K562 (cell line): ENCODE results near the gene SAMD15. TPM values are rescaled to one million over a fixed set of nuclear protein-coding genes. Genes with fewer than 3 reads are reported as not detected.
A peak's percentile ranks its signal among the peaks of the same experiment; 100 is the strongest.

Source experiments
- ATAC-seq: fragments of 200-7000 bp; cut with Tn5 transposase; 3 replicates; pipeline ENCODE4 v1.9.1; 2020; ENCODE audit warnings: moderate library complexity
- BruUV-seq: library from RNA; stranded (reverse); fragments of 400-500 nt; replicated peaks from 2 replicates; lab custom pipeline; 2021; lab: Mats Ljungman, UMichigan
- CTCF ChIA-PET: fragments of 300-600 bp; formaldehyde crosslinking; extraction: SDS; loops from one replicate; lab custom pipeline; 2021; ENCODE audit warnings: low intra/inter-chr PET ratio; lab: Yijun Ruan, JAX
- POLR2A ChIA-PET: fragments of 300-600, 350-650 bp; sonication (Branson Sonifier 250); formaldehyde crosslinking; extraction: SDS; loops from one replicate; lab custom pipeline; 2021; ENCODE audit warnings: antibody characterized with exemption, inconsistent platforms; lab: Yijun Ruan, JAX
- DNase-seq, 4 experiments: peaks; one replicate each; pipeline versions ENCODE4 v3.0.0 to v3.0.0-alpha.2; 2011 to 2018; ENCODE audit warnings: low spot score in 3 of 4, mixed read lengths in 3 of 4; ENCODE audit errors: extremely low read depth in 1 of 4
- FAIRE-seq: peaks from 2 replicates; lab custom pipeline; 2011; peaks lifted over from hg19 to GRCh38; lab: Jason Lieb, UNC
- H2AFZ ChIP-seq: 2 replicates; pipeline ENCODE4 v1.6.0; 2011; ENCODE audit warnings: low read depth, low read length, control low read depth, inconsistent platforms
- H3K27ac ChIP-seq: fragments of 200-600 bp; 3 replicates; pipeline ENCODE4 v1.8.0; 2011; ENCODE audit warnings: low read depth, mild to moderate bottlenecking, control low read depth, inconsistent platforms, low read length, moderate library complexity, mixed read lengths; ENCODE audit errors: extremely low read depth
- H3K27me3 ChIP-seq, 2 experiments: fragments of 300-600 bp in 1 of 2; 2 replicates in 1 of 2; 3 replicates in 1 of 2; pipeline versions ENCODE4 v1.6.0 to v1.8.0; 2011; ENCODE audit warnings: inconsistent platforms in 2 of 2, low read length in 2 of 2, mild to moderate bottlenecking in 1 of 2, mixed read lengths in 1 of 2, moderate library complexity in 1 of 2; ENCODE audit not compliant: control insufficient read depth in 2 of 2, insufficient read depth in 2 of 2
- H3K36me3 ChIP-seq: fragments of 300-600 bp; 3 replicates; pipeline ENCODE4 v1.8.0; 2011; ENCODE audit warnings: mild to moderate bottlenecking, low read length, inconsistent platforms; ENCODE audit not compliant: control insufficient read depth, insufficient read depth
- H3K4me1 ChIP-seq, 2 experiments: fragments of 200-600 bp in 1 of 2; replicated peaks in 1 of 2; 2 replicates in 1 of 2; 3 replicates in 1 of 2; pipeline versions ENCODE4 v1.5.1 to v1.8.0; 2011; ENCODE audit warnings: inconsistent platforms in 2 of 2, low read length in 2 of 2, mild to moderate bottlenecking in 1 of 2, mixed read lengths in 1 of 2, moderate library complexity in 1 of 2; ENCODE audit not compliant: control insufficient read depth in 2 of 2, insufficient read depth in 2 of 2
- H3K4me2 ChIP-seq: 2 replicates; pipeline ENCODE4 v1.6.1; 2011; ENCODE audit warnings: low read length, control low read depth, inconsistent platforms, mixed read lengths; ENCODE audit not compliant: insufficient read depth
- H3K4me3 ChIP-seq: fragments of 200-600 bp; sonication (generic), shearing (Covaris generic); 2 replicates; pipeline ENCODE4 v1.5.1; 2016; ENCODE audit warnings: control low read depth, inconsistent platforms
- H3K79me2 ChIP-seq: fragments of 200-600 bp; 3 replicates; pipeline ENCODE4 v1.8.0; 2011; ENCODE audit warnings: low read length, inconsistent platforms; ENCODE audit not compliant: control insufficient read depth, insufficient read depth
- H3K9ac ChIP-seq, 2 experiments: 2 replicates each; pipeline versions ENCODE4 v1.6.0 to v1.6.1; 2011; ENCODE audit warnings: low read depth in 2 of 2, low read length in 2 of 2, control low read depth in 1 of 2, inconsistent platforms in 1 of 2, mild to moderate bottlenecking in 1 of 2, mixed read lengths in 1 of 2; ENCODE audit not compliant: insufficient read depth in 1 of 2
- H3K9me1 ChIP-seq: one replicate; pipeline ENCODE4 v1.6.0; 2011; ENCODE audit warnings: inconsistent platforms, mild to moderate bottlenecking, low read length, moderate library complexity; ENCODE audit not compliant: control insufficient read depth, insufficient read depth
- H3K9me3 ChIP-seq: replicated peaks from 2 replicates; pipeline ENCODE4 v1.5.1; 2011; ENCODE audit warnings: low read depth, low read length, inconsistent platforms; ENCODE audit not compliant: control insufficient read depth, insufficient read depth
- H4K20me1 ChIP-seq: replicated peaks from 2 replicates; pipeline ENCODE4 v1.6.1; 2011; ENCODE audit warnings: low read length, inconsistent platforms, mixed read lengths; ENCODE audit not compliant: control insufficient read depth, insufficient read depth
- BHLHE40 ChIP-seq: IDR thresholded peaks from 2 replicates; pipeline ENCODE4 v1.6.1; 2011; ENCODE audit warnings: low read length, improper control_type of control experiment
- CBX2 ChIP-seq: fragments of 200-600 bp; sonication (generic); IDR thresholded peaks from one replicate; pipeline ENCODE4 v1.6.1; 2012; ENCODE audit warnings: mild to moderate bottlenecking, low read length, inconsistent platforms; ENCODE audit not compliant: insufficient read depth, poor library complexity, severe bottlenecking
- CBX8 ChIP-seq: fragments of 200-600 bp; sonication (generic); IDR thresholded peaks from 2 replicates; pipeline ENCODE4 v1.6.1; 2012; ENCODE audit warnings: borderline replicate concordance, mixed run types, low read depth, mild to moderate bottlenecking, moderate library complexity, mixed read lengths, low read length, control low read depth, inconsistent platforms; ENCODE audit not compliant: poor library complexity, severe bottlenecking; ENCODE audit errors: extremely low read depth
- ETV6 ChIP-seq, 3 experiments: fragments of 150-350 bp in 1 of 3; sonication (generic) in 1 of 3; formaldehyde crosslinking in 1 of 3; IDR thresholded peaks; 2 replicates each; pipeline versions ENCODE4 v1.6.1 to v1.8.0; 2014 to 2022; ENCODE audit warnings: borderline replicate concordance in 2 of 3, low read depth in 2 of 3, antibody characterized with exemption in 1 of 3, low read length in 1 of 3, mild to moderate bottlenecking in 1 of 3, missing genetic modification reagents in 1 of 3
- GATA2 ChIP-seq: sonication (generic); formaldehyde crosslinking; IDR thresholded peaks from 2 replicates; pipeline ENCODE4 v1.4.0; 2020; ENCODE audit warnings: mild to moderate bottlenecking, missing genetic modification reagents
- ILF3 ChIP-seq: fragments of 450-650 bp; IDR thresholded peaks from 2 replicates; pipeline ENCODE4 v1.6.1; 2018; ENCODE audit warnings: antibody characterized with exemption, mild to moderate bottlenecking, moderate library complexity, borderline replicate concordance
- JUN ChIP-seq, 2 experiments: sonication (generic) in 1 of 2; formaldehyde crosslinking in 1 of 2; IDR thresholded peaks; 2 replicates each; pipeline versions ENCODE4 v1.6.1 to v1.8.0; 2012 to 2022; ENCODE audit warnings: borderline replicate concordance in 2 of 2, mild to moderate bottlenecking in 2 of 2, improper control_type of control experiment in 1 of 2, low read depth in 1 of 2, low read length in 1 of 2, missing genetic modification reagents in 1 of 2
- KAT2B ChIP-seq: IDR thresholded peaks from one replicate; pipeline ENCODE4 v1.6.1; 2012; ENCODE audit warnings: low read depth, mild to moderate bottlenecking, control low read depth, inconsistent platforms, low read length, moderate library complexity
- NBN ChIP-seq: fragments of 450-650 bp; IDR thresholded peaks from 2 replicates; pipeline ENCODE4 v1.6.1; 2016; ENCODE audit warnings: low read depth, mild to moderate bottlenecking
- NCOA1 ChIP-seq: fragments of 450-650 bp; IDR thresholded peaks from 2 replicates; pipeline ENCODE4 v1.6.1; 2016; ENCODE audit warnings: low read depth
- NFYB ChIP-seq: IDR thresholded peaks from 2 replicates; pipeline ENCODE4 v1.6.1; 2011; ENCODE audit warnings: mild to moderate bottlenecking, moderate library complexity; ENCODE audit not compliant: insufficient read length; ENCODE audit errors: extremely low read depth
- RAD51 ChIP-seq: fragments of 450-650 bp; IDR thresholded peaks from 2 replicates; pipeline ENCODE4 v1.7.1; 2016; ENCODE audit warnings: low read depth, mild to moderate bottlenecking, borderline replicate concordance
- SMARCA5 ChIP-seq: fragments of 450-650 bp; IDR thresholded peaks from 2 replicates; pipeline ENCODE4 v1.6.1; 2016
- SRSF1 ChIP-seq: fragments of 200-400 bp; formaldehyde crosslinking; IDR thresholded peaks from 2 replicates; pipeline ENCODE4 v1.6.1; 2017; ENCODE audit warnings: mild to moderate bottlenecking, low read depth, low read length, moderate library complexity
- ZNF668 ChIP-seq: fragments of 250-450 bp; sonication (Bioruptor Pico); IDR thresholded peaks from 2 replicates; pipeline ENCODE4 v1.8.0; 2022; ENCODE audit warnings: mild to moderate bottlenecking, inconsistent platforms
- ZSCAN32 ChIP-seq: fragments of 450-650 bp; formaldehyde crosslinking; IDR thresholded peaks from 2 replicates; pipeline ENCODE4 v1.4.0; 2020; ENCODE audit warnings: mild to moderate bottlenecking, moderate library complexity
- WGBS: fragments of 100-300 bp; shearing (Covaris generic); methylation state at CpG from one replicate; pipeline ENCODE4 v1.1.6; 2016; ENCODE audit warnings: low coverage, mixed read lengths; ENCODE audit not compliant: insufficient coverage; ENCODE audit errors: missing lambda C conversion rate; 5-methylcytosine and 5-hydroxymethylcytosine counted together
- in situ Hi-C: fragments of 300-500 bp; cut with MboI; formaldehyde crosslinking; loops from 4 replicates; pipeline ENCODE4 v1.15.0; 2018; ENCODE audit warnings: inconsistent platforms, mixed read lengths
- intact Hi-C: fragments of 100-400 bp; cut with micrococcal nuclease; formaldehyde crosslinking; loops from 2 replicates; pipeline ENCODE4 v1.14.2; 2022
- polyA plus RNA-seq, 8 experiments: library from polyadenylated mRNA; depleted of rRNA in 4 of 8; stranded (reverse) in 5 of 8; unstranded in 3 of 8; fragments of >200 nt; fragmentation: Nextera tagmentation in 2 of 8; fragmentation: Illumina TruSeq in 1 of 8; extraction: Ambion mirVana in 2 of 8; extraction: Trizol in 1 of 8; gene quantifications; 2 replicates each; pipeline versions ENCODE4 v1.2.1 to v1.2.3, GENCODE V29; 2011 to 2014; ENCODE audit warnings: inconsistent platforms in 1 of 8, missing spikeins in 1 of 8
- total RNA-seq, 7 experiments: library from RNA; depleted of rRNA in 6 of 7; stranded (reverse); fragments of >200 nt in 6 of 7; fragmentation: Illumina TruSeq in 2 of 7; extraction: Trizol in 2 of 7; gene quantifications; 2 replicates each; pipeline versions ENCODE4 v1.2.1 to v1.2.3, GENCODE V29; 2011 to 2021; ENCODE audit warnings: low replicate concordance in 1 of 7
- TF ChIP-seq, protein P1 (sequence below): sonication (generic); formaldehyde crosslinking; IDR thresholded peaks from 2 replicates; pipeline ENCODE4 v1.8.1; 2022; ENCODE audit warnings: missing genetic modification reagents
- TF ChIP-seq, protein P2 (sequence below): fragments of 450-650 bp; formaldehyde crosslinking; IDR thresholded peaks from 2 replicates; pipeline ENCODE4 v1.4.0; 2020; ENCODE audit warnings: mild to moderate bottlenecking, moderate library complexity

SAMD15 gene
- total and polyA plus RNA-seq, 9 of the 15 experiments (the other 6 are each of a cell fraction or from before 2014, with no cell fraction given) = 0.18 to 0.54 (median 0.25) TPM

DNA sequence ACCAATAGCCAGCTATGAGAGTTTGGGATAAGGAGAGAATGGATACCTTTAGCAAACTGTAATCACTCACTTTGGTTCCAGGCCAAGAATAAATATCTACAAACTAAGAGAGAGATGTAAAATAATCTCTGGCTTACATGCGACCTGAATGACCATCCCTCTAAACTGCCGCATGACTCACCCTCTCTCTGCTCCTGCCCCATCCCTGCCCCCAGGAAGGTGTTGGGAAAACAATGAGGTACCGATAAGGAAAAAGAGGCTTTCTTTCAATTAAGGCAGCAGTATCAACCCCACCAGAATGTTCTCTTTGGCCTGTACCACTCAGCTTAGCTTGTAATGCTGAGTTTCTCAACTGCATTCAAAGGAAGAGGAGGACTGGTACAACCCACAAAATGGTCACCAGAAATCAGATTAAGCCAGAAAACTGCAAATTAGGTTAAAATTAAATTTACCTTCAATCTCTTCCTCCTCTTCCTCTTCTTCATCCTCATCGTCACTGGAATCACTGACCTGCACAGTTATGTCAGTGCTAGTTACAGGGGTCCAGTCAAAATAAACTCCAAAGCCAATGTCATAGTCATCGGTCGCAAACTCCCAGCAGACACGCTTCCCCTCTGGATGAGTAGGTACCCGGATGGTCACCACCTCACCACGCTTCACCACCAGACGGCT is 34.3 kb upstream of the SAMD15 start:
- ATAC-seq (peak; percentile 48), DNase-seq (peak in 3 of 4 experiments; percentile 15 to 60 (median 44)), FAIRE-seq (peak; percentile 64)
- Histone ChIP-seq H3K9me3 (no peaks in the 10 kb centered on the region), H3K27me3 (no peaks in the 10 kb centered on the region), H3K4me2 (no peak overlapping the region), H3K36me3 (peaks cover 32% of the 10 kb centered on the region; the same call in 2 of the 3 replicates), H3K4me1 (peaks cover 0 to 13% of the 10 kb centered on the region in 2 experiments; a peak in 3 of 5 replicates), H3K79me2 (no peaks in the 10 kb centered on the region), H3K9ac (no peak overlapping the region), H2AFZ (no peak overlapping the region), H3K4me3 (no peak overlapping the region), H4K20me1 (no peaks in the 10 kb centered on the region), H3K27ac (no peak overlapping the region), H3K9me1 (no peaks in the 10 kb centered on the region)
- 53% methylated on average over 10 of the region's 10 CpGs for WGBS
- intact Hi-C loops (no loop called here), in situ Hi-C loops (no loop called here)
- BruUV-seq = no TSS peak
- POLR2A ChIA-PET = interaction anchor here (1.0 to 1.7 kb wide), 3 partner anchors 9 to 15 kb away, joined by 3 to 4 read pairs (median 3); no protein-coding TSS in a partner anchor
- CTCF ChIA-PET = no interaction called here
- TF ChIP-seq NCOA1 = no peak
- no peak for TF ChIP-seq RAD51
- peak; percentile 23; the same call in 1 of the 2 replicates for TF ChIP-seq GATA2 (CRISPR knock-in tag)
- TF ChIP-seq NBN = no peak
- TF ChIP-seq SRSF1 = no peak
- TF ChIP-seq KAT2B = no peak
- TF ChIP-seq ZNF668 (CRISPR knock-in tag) = no peak
- peak; percentile 67; the same call in 1 of the 2 replicates for TF ChIP-seq JUN (IDR thresholded peaks at IDR 0.05; ENCODE audit: borderline replicate concordance, low read depth, low read length)
- no peak for TF ChIP-seq JUN (CRISPR knock-in tag; IDR thresholded peaks at IDR 0.05; ENCODE audit: borderline replicate concordance)
- no peak for TF ChIP-seq ILF3
- no peak for TF ChIP-seq SMARCA5
- TF ChIP-seq, protein P1, sequence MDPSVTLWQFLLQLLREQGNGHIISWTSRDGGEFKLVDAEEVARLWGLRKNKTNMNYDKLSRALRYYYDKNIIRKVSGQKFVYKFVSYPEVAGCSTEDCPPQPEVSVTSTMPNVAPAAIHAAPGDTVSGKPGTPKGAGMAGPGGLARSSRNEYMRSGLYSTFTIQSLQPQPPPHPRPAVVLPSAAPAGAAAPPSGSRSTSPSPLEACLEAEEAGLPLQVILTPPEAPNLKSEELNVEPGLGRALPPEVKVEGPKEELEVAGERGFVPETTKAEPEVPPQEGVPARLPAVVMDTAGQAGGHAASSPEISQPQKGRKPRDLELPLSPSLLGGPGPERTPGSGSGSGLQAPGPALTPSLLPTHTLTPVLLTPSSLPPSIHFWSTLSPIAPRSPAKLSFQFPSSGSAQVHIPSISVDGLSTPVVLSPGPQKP (CRISPR knock-in tag) = no peak
- no peak for TF ChIP-seq NFYB
- TF ChIP-seq ZSCAN32 (CRISPR knock-in tag) = no peak
- no peak for TF ChIP-seq BHLHE40
- TF ChIP-seq CBX2 = no peak
- no peak for TF ChIP-seq ETV6 (IDR thresholded peaks at IDR 0.05; ENCODE audit: borderline replicate concordance in 1 of 2, low read depth in 2 of 2, low read length in 1 of 2)
- TF ChIP-seq ETV6 (CRISPR knock-in tag; IDR thresholded peaks at IDR 0.05; ENCODE audit: borderline replicate concordance) = no peak
- TF ChIP-seq, protein P2, sequence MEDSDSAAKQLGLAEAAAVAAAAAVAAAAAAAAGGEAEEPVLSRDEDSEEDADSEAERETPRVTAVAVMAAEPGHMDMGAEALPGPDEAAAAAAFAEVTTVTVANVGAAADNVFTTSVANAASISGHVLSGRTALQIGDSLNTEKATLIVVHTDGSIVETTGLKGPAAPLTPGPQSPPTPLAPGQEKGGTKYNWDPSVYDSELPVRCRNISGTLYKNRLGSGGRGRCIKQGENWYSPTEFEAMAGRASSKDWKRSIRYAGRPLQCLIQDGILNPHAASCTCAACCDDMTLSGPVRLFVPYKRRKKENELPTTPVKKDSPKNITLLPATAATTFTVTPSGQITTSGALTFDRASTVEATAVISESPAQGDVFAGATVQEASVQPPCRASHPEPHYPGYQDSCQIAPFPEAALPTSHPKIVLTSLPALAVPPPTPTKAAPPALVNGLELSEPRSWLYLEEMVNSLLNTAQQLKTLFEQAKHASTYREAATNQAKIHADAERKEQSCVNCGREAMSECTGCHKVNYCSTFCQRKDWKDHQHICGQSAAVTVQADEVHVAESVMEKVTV (CRISPR knock-in tag) = no peak
- TF ChIP-seq CBX8 = no peak
